ENCODE measurements around the gene CMSS1. TPM values are rescaled to one million over a fixed set of nuclear protein-coding genes. Genes with fewer than 3 reads are reported as not detected.

The CMSS1 gene
- total and polyA plus RNA-seq, 5 donors from 2014 or later, result 20.5 to 34.0 (median 22.0) TPM

- no peak for ATAC-seq (ENCODE audit: low read depth in 2 of 2)
- peaks cover 7% of the 10 kb centered on the region for H3K36me3 Mint-ChIP-seq
- H3K27me3 Mint-ChIP-seq, result no peaks in the 10 kb centered on the region
- no peaks in the 10 kb centered on the region for H3K9me3 Mint-ChIP-seq
- no peak overlapping the region for H3K4me3 Mint-ChIP-seq
- Histone ChIP-seq H3K36me3 (ENCODE audit: control insufficient read depth, insufficient read depth, low read length) (no peaks in the 10 kb centered on the region), H3K27me3 (ENCODE audit: control insufficient read depth, insufficient read depth, low read length) (no peaks in the 10 kb centered on the region), H3K4me1 (ENCODE audit: control insufficient read depth, insufficient read depth, low read length, poor library complexity, severe bottlenecking) (no peaks in the 10 kb centered on the region), H3K4me3 (ENCODE audit: low read depth, low read length) (no peak overlapping the region), H3K9me3 (ENCODE audit: control insufficient read depth in 2 of 2, low read length in 2 of 2) (no peaks in the 10 kb centered on the region), H3K27ac (ENCODE audit: insufficient read depth, low read length, poor library complexity, severe bottlenecking) (no peak overlapping the region)
- peaks cover 0 to 6% (median 0%) of the 10 kb centered on the region in 4 donors for H3K4me1 Mint-ChIP-seq
- no peak overlapping the region for H3K27ac Mint-ChIP-seq
- DNase-seq, result no peak
Measured at GRCh38 chr3:100083209-100083608, 265.5 kb downstream of the CMSS1 start.

GRCh38 chr3:100084100-100084806 lies 266.6 kb downstream of the CMSS1 start:
- H3K27me3 Mint-ChIP-seq, result no peaks in the 10 kb centered on the region
- no peak overlapping the region for H3K27ac Mint-ChIP-seq
- H3K4me3 Mint-ChIP-seq, result no peak overlapping the region
- H3K4me1 Mint-ChIP-seq, result peaks cover 0 to 8% (median 0%) of the 10 kb centered on the region in 4 donors
- no peaks in the 10 kb centered on the region for H3K36me3 ChIP-seq (ENCODE audit: control insufficient read depth, insufficient read depth, low read length)
- H3K27ac ChIP-seq (ENCODE audit: insufficient read depth, low read length, poor library complexity, severe bottlenecking), result no peak overlapping the region
- no peaks in the 10 kb centered on the region for H3K27me3 ChIP-seq (ENCODE audit: control insufficient read depth, insufficient read depth, low read length)
- no peaks in the 10 kb centered on the region for H3K4me1 ChIP-seq (ENCODE audit: control insufficient read depth, insufficient read depth, low read length, poor library complexity, severe bottlenecking)
- H3K9me3 Mint-ChIP-seq, result no peaks in the 10 kb centered on the region
- H3K9me3 ChIP-seq (ENCODE audit: control insufficient read depth in 2 of 2, low read length in 2 of 2), result no peaks in the 10 kb centered on the region
- DNase-seq (no peak), ATAC-seq (ENCODE audit: low read depth in 2 of 2) (no peak)
- H3K4me3 ChIP-seq (ENCODE audit: low read depth, low read length), result no peak overlapping the region
- peaks cover 7% of the 10 kb centered on the region for H3K36me3 Mint-ChIP-seq

GRCh38 chr3:100086401-100086800 lies 268.7 kb downstream of the CMSS1 start:
- Mint-ChIP-seq H3K9me3 (no peaks in the 10 kb centered on the region), H3K27ac (peak overlapping the region in 2 of 3 donors; percentile 1 to 3)
- no peak for ATAC-seq (ENCODE audit: low read depth in 2 of 2)

GRCh38 chr3:100087198-100087597 lies 269.5 kb downstream of the CMSS1 start:
- ATAC-seq (ENCODE audit: low read depth in 2 of 2), result no peak

More at GRCh38 chr3:100086401-100086800, 268.7 kb downstream of the CMSS1 start:
- H3K4me3 ChIP-seq (ENCODE audit: low read depth, low read length), result no peak overlapping the region
- H3K36me3 ChIP-seq (ENCODE audit: control insufficient read depth, insufficient read depth, low read length), result no peaks in the 10 kb centered on the region
- Mint-ChIP-seq H3K27me3 (no peaks in the 10 kb centered on the region), H3K4me3 (no peak overlapping the region), H3K4me1 (peaks cover 0 to 9% (median 0%) of the 10 kb centered on the region in 4 donors), H3K36me3 (no peaks in the 10 kb centered on the region)
- H3K9me3 ChIP-seq (ENCODE audit: control insufficient read depth in 2 of 2, low read length in 2 of 2), result no peaks in the 10 kb centered on the region
- no peaks in the 10 kb centered on the region for H3K27me3 ChIP-seq (ENCODE audit: control insufficient read depth, insufficient read depth, low read length)
- no peaks in the 10 kb centered on the region for H3K4me1 ChIP-seq (ENCODE audit: control insufficient read depth, insufficient read depth, low read length, poor library complexity, severe bottlenecking)
- H3K27ac ChIP-seq (ENCODE audit: insufficient read depth, low read length, poor library complexity, severe bottlenecking), result no peak overlapping the region
- DNase-seq, result no peak

GRCh38 chr3:100088735-100089368 lies 271.2 kb downstream of the CMSS1 start:
- no peaks in the 10 kb centered on the region for H3K4me1 ChIP-seq (ENCODE audit: control insufficient read depth, insufficient read depth, low read length, poor library complexity, severe bottlenecking)
- H3K27me3 Mint-ChIP-seq, result no peaks in the 10 kb centered on the region
- no peak overlapping the region for H3K4me3 ChIP-seq (ENCODE audit: low read depth, low read length)
- no peak overlapping the region for H3K27ac ChIP-seq (ENCODE audit: insufficient read depth, low read length, poor library complexity, severe bottlenecking)
- H3K27ac Mint-ChIP-seq, result no peak overlapping the region
- H3K36me3 ChIP-seq (ENCODE audit: control insufficient read depth, insufficient read depth, low read length), result no peaks in the 10 kb centered on the region
- H3K36me3 Mint-ChIP-seq, result no peaks in the 10 kb centered on the region
- no peaks in the 10 kb centered on the region for H3K27me3 ChIP-seq (ENCODE audit: control insufficient read depth, insufficient read depth, low read length)
- no peak for DNase-seq
- ATAC-seq (ENCODE audit: low read depth in 2 of 2), result no peak
- no peak overlapping the region for H3K4me3 Mint-ChIP-seq
- H3K9me3 ChIP-seq (ENCODE audit: control insufficient read depth in 2 of 2, low read length in 2 of 2), result no peaks in the 10 kb centered on the region
- no peaks in the 10 kb centered on the region for H3K9me3 Mint-ChIP-seq
- H3K4me1 Mint-ChIP-seq, result peaks cover 0 to 9% (median 0%) of the 10 kb centered on the region in 4 donors

More at GRCh38 chr3:100087198-100087597, 269.5 kb downstream of the CMSS1 start:
- H3K9me3 Mint-ChIP-seq, result no peaks in the 10 kb centered on the region
- DNase-seq, result no peak
- Histone ChIP-seq H3K4me3 (ENCODE audit: low read depth, low read length) (no peak overlapping the region), H3K27me3 (ENCODE audit: control insufficient read depth, insufficient read depth, low read length) (no peaks in the 10 kb centered on the region), H3K9me3 (ENCODE audit: control insufficient read depth in 2 of 2, low read length in 2 of 2) (no peaks in the 10 kb centered on the region), H3K36me3 (ENCODE audit: control insufficient read depth, insufficient read depth, low read length) (no peaks in the 10 kb centered on the region), H3K4me1 (ENCODE audit: control insufficient read depth, insufficient read depth, low read length, poor library complexity, severe bottlenecking) (no peaks in the 10 kb centered on the region), H3K27ac (ENCODE audit: insufficient read depth, low read length, poor library complexity, severe bottlenecking) (no peak overlapping the region)
- no peaks in the 10 kb centered on the region for H3K36me3 Mint-ChIP-seq
- H3K27me3 Mint-ChIP-seq, result no peaks in the 10 kb centered on the region
- no peak overlapping the region for H3K4me3 Mint-ChIP-seq
- peak overlapping the region in 1 of 3 donors; percentile 3 for H3K27ac Mint-ChIP-seq
- H3K4me1 Mint-ChIP-seq, result peaks cover 0 to 9% (median 0%) of the 10 kb centered on the region in 4 donors

GRCh38 chr3:100089812-100090668 lies 272.4 kb downstream of the CMSS1 start:
- Histone ChIP-seq H3K27ac (ENCODE audit: insufficient read depth, low read length, poor library complexity, severe bottlenecking) (no peak overlapping the region), H3K27me3 (ENCODE audit: control insufficient read depth, insufficient read depth, low read length) (no peaks in the 10 kb centered on the region), H3K4me1 (ENCODE audit: control insufficient read depth, insufficient read depth, low read length, poor library complexity, severe bottlenecking) (no peaks in the 10 kb centered on the region), H3K9me3 (ENCODE audit: control insufficient read depth in 2 of 2, low read length in 2 of 2) (no peaks in the 10 kb centered on the region), H3K36me3 (ENCODE audit: control insufficient read depth, insufficient read depth, low read length) (no peaks in the 10 kb centered on the region), H3K4me3 (ENCODE audit: low read depth, low read length) (no peak overlapping the region)
- Mint-ChIP-seq H3K9me3 (no peaks in the 10 kb centered on the region), H3K27ac (no peak overlapping the region), H3K36me3 (no peaks in the 10 kb centered on the region), H3K4me3 (no peak overlapping the region), H3K27me3 (no peaks in the 10 kb centered on the region), H3K4me1 (peaks cover 0 to 9% (median 0%) of the 10 kb centered on the region in 4 donors)
- ATAC-seq (ENCODE audit: low read depth in 2 of 2) (no peak), DNase-seq (peak in 1 of 3 donors; percentile 57)

GRCh38 chr3:100090669-100091005 lies 273.0 kb downstream of the CMSS1 start:
- Histone ChIP-seq H3K36me3 (ENCODE audit: control insufficient read depth, insufficient read depth, low read length) (no peaks in the 10 kb centered on the region), H3K9me3 (ENCODE audit: control insufficient read depth in 2 of 2, low read length in 2 of 2) (no peaks in the 10 kb centered on the region), H3K27me3 (ENCODE audit: control insufficient read depth, insufficient read depth, low read length) (no peaks in the 10 kb centered on the region), H3K27ac (ENCODE audit: insufficient read depth, low read length, poor library complexity, severe bottlenecking) (no peak overlapping the region), H3K4me3 (ENCODE audit: low read depth, low read length) (no peak overlapping the region), H3K4me1 (ENCODE audit: control insufficient read depth, insufficient read depth, low read length, poor library complexity, severe bottlenecking) (no peaks in the 10 kb centered on the region)
- no peaks in the 10 kb centered on the region for H3K27me3 Mint-ChIP-seq
- H3K9me3 Mint-ChIP-seq, result no peaks in the 10 kb centered on the region
- DNase-seq (no peak), ATAC-seq (ENCODE audit: low read depth in 2 of 2) (no peak)
- no peaks in the 10 kb centered on the region for H3K36me3 Mint-ChIP-seq
- no peak overlapping the region for H3K27ac Mint-ChIP-seq
- H3K4me3 Mint-ChIP-seq, result no peak overlapping the region
- H3K4me1 Mint-ChIP-seq, result peaks cover 0 to 9% (median 0%) of the 10 kb centered on the region in 4 donors

All from CD4-positive, CD25-positive, alpha-beta regulatory T cell (primary cell).